Measurements from ENCODE around the gene ASTL.
A peak's percentile ranks its signal among the peaks of the same experiment; 100 is the strongest.

The ASTL gene

GRCh38 chr2:96124406-96125265 lies 13.7 kb downstream of the ASTL start:
- no peak for DNase-seq

GRCh38 chr2:96123936-96124335 lies 14.4 kb downstream of the ASTL start:
- no peak for DNase-seq

- no peak for DNase-seq
Observed at GRCh38 chr2:96123290-96123689, 15.0 kb downstream of the ASTL start.

DNA sequence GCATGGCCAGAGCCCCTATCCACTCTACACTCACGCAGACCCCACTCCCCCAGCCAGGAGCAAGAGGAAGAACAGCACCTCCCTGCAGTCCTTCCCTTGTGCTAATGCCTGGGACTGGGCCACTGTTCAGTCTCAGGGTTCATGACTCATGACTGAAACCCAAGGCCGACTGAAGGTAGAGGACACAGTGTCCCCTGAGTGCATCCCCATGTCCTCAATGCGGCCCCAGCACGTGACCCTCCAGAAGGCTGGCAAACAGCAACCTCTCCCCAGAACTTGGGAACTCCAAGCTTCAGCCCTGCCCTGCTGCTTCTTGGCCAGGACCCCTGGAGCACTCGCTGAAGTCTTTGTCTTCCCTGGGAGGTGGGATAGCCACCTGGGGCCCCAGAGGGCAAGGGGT lies 15.9 kb downstream of the ASTL start:
- no peak for DNase-seq

DNA sequence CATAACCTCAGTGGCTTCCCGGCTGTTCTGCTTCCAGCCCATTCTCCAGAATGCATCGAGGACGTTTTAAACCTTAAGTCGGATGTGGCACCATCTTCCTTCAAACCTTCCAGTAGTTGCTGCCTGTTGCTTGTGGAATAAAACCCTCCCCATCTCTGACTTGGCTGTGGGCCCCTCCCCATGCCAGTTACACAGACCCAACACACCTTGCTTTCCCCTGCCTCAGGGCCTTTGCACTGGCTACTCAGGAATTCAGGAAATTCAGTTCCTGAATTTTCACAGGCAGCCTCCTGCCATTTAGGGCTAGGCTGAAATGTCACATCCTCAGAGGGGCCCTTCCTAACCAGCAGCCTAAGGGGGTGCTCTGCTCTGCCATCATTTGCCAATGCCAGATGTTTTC lies 16.9 kb downstream of the ASTL start:
- DNase-seq = no peak

DNA sequence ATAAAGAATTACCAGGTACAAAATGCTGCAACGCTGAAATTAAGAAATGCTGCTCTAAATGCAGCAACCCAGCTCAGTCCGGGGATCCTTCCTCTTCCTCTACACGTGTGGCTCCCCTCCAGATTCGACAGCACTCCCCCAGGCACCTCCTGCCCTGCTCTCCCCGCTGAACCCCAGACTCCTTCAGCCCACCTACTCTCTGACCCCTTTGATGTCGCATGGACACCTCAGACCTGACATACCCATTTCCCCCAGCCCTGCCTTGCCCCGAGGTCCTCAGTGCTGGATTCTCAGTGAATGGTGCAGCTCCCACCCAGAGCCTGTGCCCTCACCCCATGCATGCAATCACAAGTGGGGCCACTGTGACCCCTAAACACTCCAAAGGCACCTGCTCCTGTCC lies 17.3 kb downstream of the ASTL start:
- DNase-seq = no peak

GRCh38 chr2:96120091-96120720 lies 18.1 kb downstream of the ASTL start:
- no peak for DNase-seq

DNA sequence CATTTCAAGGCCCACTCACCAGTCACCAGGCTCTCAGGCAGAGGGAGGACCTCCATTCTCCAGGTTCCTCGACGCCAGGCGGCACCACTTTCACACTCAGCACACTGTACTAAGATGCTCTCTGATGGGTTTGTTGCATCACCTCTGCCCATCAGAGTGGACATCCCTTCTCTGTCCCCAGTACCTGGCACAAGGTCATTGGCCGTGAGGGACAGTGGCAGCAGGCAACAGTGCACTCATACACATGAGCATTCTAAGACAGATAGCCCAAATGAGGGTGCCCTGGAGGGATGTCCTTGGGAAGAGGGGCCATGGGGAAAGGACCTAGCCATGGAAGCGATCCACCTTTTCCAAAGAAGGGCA lies 18.9 kb downstream of the ASTL start:
- no peak for DNase-seq

GRCh38 chr2:96118698-96119388 lies 19.5 kb downstream of the ASTL start:
- no peak for DNase-seq

DNA sequence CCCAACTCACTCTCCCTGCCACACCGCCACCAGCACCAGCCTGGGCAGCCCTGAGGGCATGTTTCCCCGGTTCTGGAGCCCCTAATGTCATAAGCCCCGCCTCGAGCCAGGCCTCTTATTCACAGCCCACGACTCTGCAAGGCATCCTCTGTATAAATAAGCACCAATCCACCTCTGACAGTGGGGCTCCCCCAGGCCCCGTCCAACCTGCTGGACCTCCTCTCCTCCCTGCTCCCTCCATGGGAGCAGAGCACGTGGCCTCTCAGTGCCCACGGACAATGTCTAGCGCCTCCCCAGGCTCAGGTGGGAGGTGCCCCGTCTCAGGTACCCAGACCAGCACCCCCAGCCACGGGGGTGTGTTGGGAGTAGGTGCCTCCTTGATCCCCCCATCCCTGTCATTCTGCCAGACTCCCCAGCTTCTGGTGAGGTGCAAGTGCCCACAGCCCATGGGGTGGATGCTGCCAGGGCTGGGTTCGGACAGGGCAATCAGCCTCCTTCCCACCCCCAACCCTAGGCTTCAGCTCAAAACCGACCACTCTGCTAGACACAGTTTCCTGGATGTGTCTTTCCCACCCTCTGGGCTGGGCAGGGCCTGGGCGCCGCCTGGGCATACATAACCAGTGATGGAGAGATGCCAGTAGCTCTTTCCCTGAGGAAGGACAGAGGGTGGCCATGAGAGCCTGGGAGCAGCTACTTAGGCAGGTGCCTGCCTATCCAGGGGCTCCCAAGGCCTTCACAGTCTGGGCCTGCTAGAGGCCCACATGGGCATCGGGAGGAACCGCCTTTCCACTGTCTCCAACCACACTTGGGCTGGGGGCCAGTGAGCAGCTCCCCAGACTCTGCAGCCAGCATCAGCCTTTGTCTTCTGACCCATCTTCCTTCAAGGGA lies 20.4 kb downstream of the ASTL start:
- DNase-seq = no peak

- DNase-seq = peak; percentile 49
Observed at GRCh38 chr2:96116879-96117533, 21.3 kb downstream of the ASTL start.

DNA sequence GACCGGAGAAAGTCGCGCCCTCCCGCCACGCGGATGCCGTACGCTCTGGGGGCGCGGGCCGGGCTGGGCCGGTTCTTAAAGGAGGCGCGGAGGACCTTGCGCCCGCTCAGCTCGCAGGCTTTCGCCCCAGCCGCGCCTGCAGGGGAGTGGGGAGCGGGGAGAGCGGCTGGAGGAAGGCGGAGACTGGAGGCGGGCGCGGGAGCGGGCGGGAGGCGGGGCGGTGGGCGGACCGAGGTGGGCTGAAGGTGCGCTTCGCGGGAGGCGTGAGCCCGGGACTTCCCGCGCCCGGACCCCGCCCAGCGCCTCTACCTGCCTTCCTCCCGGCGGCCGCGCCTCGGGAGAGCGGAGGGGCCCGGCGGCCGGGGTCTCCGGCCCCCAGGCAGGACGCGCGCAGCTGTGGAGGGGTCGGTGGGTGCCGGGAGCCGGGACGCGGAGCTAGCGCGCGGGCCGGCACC lies 21.9 kb downstream of the ASTL start, which contains the start of gene ADRA2B:
Gene ADRA2B (minus strand): TSS at position 148 of the 455 bp plus-strand sequence. CDS start 422 bp downstream, outside the sequence.
- peak; percentile 68 for DNase-seq

GRCh38 chr2:96115631-96116423 lies 22.5 kb downstream of the ASTL start:
- no peak for DNase-seq

DNA sequence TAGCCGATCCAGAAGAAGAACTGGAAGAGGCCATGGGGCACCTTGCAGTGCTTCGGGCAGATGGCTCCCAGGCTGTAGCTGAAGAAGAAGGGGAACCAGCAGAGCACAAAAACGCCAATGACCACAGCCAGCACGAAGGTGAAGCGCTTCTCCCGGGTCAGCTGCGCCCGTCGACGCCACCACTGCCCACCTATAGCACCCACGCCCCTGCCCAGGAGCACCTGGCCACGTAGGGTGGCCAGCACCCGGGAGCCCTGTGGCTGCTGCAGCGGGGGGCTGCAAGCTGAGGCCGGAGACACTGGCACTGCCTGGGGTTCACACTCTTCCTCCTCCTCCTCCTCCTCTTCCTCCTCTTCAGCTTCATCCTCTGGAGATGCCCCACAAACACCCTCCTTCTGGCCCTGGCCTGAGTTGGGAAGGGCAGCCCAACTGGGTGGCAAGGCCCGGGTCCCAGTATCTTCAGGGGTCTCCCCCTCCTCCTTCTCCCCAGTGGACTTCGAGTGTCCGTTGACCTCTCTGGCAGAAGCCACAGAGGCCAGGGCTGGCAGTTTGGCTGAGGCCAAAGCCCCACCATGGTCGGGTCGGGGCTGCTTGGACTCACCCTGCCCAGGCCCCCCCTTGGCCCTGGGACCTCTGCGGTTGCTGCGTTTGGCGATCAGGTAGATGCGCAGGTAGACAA lies 23.3 kb downstream of the ASTL start:
- DNase-seq = no peak

DNA sequence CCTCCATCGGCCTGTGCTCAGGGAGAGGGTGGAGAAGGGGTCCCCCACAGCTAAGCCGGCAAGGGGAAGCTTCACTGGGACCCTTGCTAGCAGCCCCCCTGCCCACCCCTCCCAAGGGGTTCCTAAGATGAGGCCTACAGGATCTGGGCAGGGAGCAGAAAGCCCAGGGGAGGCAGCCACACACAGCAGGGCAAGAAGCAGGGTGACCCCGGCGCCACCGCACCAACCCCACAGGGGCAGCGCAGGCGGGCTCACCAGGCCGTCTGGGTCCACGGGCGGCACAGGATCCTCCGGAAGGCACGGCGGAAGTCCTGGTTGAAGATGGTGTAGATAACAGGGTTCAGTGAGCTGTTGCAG lies 23.8 kb downstream of the ASTL start:
- DNase-seq = no peak

- DNase-seq = no peak
Observed at GRCh38 chr2:96113951-96114350, 24.4 kb downstream of the ASTL start.

DNA sequence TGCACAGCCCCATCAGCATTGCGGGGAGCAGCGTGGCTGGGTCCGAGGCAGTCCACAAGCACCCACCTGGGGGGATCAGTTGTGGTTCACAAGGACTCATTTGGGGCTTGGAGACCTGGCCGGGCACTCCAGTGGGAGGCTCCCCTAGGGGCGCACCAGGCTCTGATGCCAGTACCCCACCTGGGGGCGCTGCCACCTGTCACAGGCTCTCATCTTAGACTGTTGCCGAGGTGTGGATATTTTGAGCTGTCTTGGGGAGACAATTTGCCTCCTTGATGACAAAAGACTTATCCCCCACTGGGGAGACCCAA lies 25.0 kb downstream of the ASTL start:
- no peak for DNase-seq

DNA sequence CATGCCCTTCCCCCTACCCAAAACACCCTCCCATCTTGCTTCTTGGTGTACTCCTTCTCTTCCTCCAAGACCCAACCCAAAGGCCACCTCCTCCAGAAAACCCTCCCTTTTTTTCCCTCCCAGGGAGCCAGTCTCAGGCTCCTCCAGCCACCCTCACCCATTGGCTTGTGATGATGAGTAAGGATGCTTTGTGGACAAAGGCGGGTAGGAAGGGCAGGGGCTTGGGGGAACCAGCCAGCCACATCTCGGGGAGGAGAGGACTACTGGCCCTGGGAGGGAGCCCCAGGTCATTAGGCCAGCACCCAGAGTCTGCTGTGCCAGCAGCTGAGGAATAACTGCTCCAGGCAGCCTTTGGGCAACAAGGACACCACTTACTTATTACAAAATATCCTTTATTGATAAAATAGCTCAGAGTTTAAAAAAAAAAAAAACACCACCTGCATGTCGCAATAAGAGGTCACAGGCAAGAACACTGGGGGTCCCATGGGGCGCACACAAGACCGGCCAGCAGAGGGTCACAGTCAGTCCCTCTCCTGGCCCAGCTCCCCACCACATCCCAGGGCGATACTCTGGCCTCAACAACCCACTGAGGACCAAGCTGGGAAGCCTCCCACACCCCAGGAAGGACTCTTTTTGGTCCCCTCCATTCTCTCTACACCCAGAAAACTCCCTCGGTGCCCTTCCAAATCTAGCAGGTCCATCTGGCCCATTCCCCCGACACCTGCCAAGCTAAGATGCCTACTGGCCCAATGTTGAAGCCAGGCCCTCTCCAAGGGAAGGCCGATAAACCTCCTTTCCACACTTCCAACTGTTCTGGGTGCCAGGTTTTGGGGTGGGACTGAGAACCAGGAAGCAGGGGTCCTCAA lies 25.6 kb downstream of the ASTL start:
- DNase-seq = no peak

GRCh38 chr2:96111823-96112500 lies 26.3 kb downstream of the ASTL start:
- no peak for DNase-seq

Data from activated CD4-positive, alpha-beta T cell treated with anti-CD3 and anti-CD28 coated beads for 1 hour (primary cell).